ENCODE measurements around the gene MAPRE3. TPM values are rescaled to one million over a fixed set of nuclear protein-coding genes. Genes with fewer than 3 reads are reported as not detected.

The MAPRE3 gene
- total RNA-seq, 1 donor, result 3.0 TPM

DNA sequence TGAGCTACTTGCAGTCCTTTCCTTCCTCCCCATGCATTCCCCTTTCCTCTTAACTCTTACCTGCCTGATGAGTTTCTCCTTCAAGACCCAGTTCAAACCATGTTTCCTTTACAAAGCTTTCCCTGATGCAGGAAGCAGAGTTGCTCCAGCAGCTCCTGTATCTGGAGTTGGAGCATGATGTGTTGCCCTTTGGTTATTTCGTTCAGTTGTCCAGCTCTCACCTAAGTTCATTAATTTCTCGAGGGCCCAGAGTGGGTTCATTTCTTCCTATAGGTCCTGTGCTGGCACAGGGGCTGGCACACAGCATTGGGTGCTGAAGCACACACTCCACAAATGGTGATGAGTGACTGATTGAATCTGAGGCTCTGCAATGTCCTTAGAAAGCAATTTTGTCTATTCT lies 39.3 kb downstream of the MAPRE3 start:
- DNase-seq (ENCODE audit: low read depth in 2 of 3, low spot score in 2 of 3), result no peak

DNA sequence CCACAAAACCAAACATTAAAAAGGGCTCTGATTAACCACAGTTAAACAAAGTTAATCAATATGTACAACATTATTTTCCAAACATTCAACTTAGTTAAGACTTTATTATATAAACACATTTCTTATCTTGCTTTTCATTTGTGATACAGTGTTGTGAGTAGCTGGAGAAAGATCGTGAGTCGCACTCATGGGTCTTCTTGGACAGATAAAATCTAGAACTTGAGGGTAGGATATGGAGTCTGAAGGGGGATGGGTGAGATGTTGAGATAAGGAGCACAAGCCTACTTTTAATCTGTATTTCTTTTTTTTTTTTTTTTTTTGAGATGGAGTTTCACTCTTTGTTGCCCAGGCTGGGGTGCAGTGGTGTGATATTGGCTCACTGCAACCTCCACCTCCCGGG lies 39.7 kb downstream of the MAPRE3 start:
- DNase-seq (ENCODE audit: low read depth in 2 of 3, low spot score in 2 of 3), result no peak

DNA sequence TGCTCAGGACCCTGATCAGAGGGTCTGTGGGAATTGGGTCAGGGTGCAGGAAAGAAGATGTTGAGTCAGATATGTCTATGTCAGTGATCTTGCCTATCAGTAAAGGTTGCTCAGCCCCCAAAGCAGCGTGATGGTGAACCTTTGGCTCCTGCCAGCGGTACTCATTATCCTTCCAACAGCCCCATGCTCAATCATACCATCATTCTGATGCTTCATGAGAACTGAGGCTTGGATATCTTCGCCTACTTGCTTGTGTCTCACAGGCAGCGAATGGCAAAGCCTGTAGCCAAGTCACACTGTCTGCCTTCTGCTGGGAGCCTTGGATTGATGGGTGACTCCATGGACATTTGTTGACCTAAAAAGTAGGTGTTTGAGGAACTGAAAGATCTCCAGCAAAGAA lies 43.3 kb downstream of the MAPRE3 start:
- no peak for DNase-seq (ENCODE audit: low read depth in 2 of 3, low spot score in 2 of 3)

DNA sequence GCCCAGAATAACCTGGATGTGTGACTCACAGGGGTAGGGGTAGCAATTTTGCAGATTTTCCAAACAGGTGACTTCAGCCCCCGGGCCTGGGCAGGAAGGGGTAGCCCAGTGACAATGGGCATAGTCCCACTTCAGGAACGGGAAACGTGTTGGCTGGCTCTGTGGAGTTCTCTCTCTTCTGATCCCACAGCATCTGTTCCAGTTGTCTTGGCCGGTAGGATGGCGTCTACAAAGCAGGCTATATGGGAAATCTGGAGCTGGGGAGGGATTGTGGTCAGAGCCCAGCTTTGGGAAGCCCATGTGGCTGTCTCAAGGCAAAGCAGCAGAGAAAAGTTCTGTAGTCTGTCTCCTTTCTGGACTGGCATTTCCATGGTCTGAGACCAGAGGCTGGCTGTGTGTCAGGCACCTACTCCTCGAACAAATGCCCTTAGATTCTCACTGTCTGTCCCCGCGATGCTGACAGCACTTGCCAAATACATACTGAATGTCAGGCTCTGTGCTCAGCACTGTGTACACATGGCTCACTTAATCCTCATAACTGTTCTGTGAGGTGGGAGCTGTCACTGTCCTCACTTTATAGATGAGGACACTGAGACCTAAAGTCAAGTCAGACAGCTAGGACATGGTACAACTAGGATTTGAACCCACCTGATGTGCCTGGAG lies 44.5 kb downstream of the MAPRE3 start:
- no peak for DNase-seq (ENCODE audit: low read depth in 2 of 3, low spot score in 2 of 3)

DNA sequence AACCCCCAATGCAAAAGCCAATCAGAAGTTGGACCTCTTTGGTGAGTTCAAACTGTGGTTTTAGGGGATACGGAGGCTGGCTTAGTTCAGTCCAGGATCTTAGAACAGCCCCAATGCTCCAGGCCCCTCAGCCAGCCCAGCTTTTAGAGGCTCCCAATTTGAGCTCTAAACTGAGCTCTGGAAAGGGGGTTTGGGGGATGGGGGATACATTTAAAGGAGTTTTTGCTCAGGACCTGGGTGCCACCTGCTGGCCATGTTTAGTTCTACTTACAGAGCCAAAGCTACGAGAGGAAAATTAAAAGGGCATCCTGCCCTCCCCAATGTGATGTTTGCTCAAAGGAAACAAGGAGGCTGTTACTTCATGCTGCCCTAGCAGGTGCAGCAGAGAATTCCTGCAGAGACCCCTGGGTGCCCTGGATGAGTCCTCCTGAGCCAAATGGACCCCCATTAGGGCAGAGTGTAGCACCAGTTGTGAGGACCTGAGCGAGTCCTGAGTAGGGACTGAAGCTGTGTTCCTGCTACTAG lies 46.4 kb downstream of the MAPRE3 start:
- peak in 2 of 3 donors; percentile 63 to 82 for DNase-seq (ENCODE audit: low read depth in 2 of 3, low spot score in 2 of 3)

GRCh38 chr2:27018142-27018541 lies 47.7 kb downstream of the MAPRE3 start:
- no peak for DNase-seq (ENCODE audit: low read depth in 2 of 3, low spot score in 2 of 3)

GRCh38 chr2:27019459-27019858 lies 49.0 kb downstream of the MAPRE3 start:
- no peak for DNase-seq (ENCODE audit: low read depth in 2 of 3, low spot score in 2 of 3)

GRCh38 chr2:27019931-27020855 lies 49.8 kb downstream of the MAPRE3 start:
- no peak for DNase-seq (ENCODE audit: low read depth in 2 of 3, low spot score in 2 of 3)

- DNase-seq (ENCODE audit: low read depth in 2 of 3, low spot score in 2 of 3), result no peak
These were observed 51.0 kb downstream of the MAPRE3 start for GRCh38 chr2:27021253-27022049.

DNA sequence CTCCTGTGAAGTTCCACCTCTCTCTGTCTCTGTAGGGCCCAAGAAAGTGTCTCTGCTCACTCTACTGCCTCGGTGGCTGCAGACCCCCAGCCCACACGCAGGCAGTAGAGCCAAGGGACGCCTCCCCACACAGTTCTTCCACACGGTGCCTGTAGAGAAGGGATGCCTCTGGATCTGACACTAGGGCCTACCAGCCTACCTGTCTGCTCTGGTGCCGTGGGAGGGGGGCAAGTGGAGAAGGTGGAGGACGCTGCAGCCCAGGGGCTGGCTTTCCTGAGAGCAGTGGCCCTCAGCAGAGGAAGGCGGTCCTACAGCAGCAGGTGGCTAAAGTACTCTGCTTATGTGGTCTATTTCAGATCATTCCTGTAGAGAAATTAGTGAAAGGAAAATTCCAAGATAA lies 53.3 kb downstream of the MAPRE3 start:
- DNase-seq (ENCODE audit: low read depth in 2 of 3, low spot score in 2 of 3), result no peak

GRCh38 chr2:27024188-27024587 lies 53.8 kb downstream of the MAPRE3 start:
- DNase-seq (ENCODE audit: low read depth in 2 of 3, low spot score in 2 of 3), result no peak

GRCh38 chr2:27024812-27025211 lies 54.4 kb downstream of the MAPRE3 start:
- peak in 1 of 3 donors; percentile 13 for DNase-seq (ENCODE audit: low read depth in 2 of 3, low spot score in 2 of 3)

DNA sequence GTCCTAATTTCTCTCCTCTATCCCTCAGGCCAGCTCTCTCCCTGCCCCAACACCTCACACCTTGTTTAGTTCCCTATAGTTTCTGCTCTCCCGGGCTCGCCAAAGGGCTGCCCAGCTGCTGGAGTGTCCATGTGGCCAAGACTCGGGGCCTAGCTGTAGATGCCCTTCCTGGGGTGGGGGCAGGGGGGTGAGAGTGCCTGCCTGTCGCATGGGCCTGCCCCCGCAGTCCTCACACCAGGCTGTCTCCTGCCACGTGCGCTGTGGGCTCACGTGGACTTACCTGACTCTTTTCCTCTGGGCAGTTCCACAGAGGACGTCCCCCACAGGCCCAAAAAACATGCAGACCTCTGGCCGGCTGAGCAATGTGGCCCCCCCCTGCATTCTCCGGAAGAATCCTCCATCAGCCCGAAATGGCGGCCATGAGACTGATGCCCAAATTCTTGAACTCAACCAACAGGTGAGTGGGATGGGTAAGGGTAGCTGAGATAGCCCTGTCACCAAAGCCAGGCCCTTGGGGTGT lies 54.9 kb downstream of the MAPRE3 start:
- no peak for DNase-seq (ENCODE audit: low read depth in 2 of 3, low spot score in 2 of 3)

- DNase-seq (ENCODE audit: low read depth in 2 of 3, low spot score in 2 of 3), result no peak
These were observed 55.7 kb downstream of the MAPRE3 start for GRCh38 chr2:27025861-27026851.

- DNase-seq (ENCODE audit: low read depth in 2 of 3, low spot score in 2 of 3), result no peak
These were observed 56.8 kb downstream of the MAPRE3 start for GRCh38 chr2:27027211-27027651.

GRCh38 chr2:27029051-27029450 lies 58.6 kb downstream of the MAPRE3 start:
- DNase-seq (ENCODE audit: low read depth in 2 of 3, low spot score in 2 of 3), result no peak

DNA sequence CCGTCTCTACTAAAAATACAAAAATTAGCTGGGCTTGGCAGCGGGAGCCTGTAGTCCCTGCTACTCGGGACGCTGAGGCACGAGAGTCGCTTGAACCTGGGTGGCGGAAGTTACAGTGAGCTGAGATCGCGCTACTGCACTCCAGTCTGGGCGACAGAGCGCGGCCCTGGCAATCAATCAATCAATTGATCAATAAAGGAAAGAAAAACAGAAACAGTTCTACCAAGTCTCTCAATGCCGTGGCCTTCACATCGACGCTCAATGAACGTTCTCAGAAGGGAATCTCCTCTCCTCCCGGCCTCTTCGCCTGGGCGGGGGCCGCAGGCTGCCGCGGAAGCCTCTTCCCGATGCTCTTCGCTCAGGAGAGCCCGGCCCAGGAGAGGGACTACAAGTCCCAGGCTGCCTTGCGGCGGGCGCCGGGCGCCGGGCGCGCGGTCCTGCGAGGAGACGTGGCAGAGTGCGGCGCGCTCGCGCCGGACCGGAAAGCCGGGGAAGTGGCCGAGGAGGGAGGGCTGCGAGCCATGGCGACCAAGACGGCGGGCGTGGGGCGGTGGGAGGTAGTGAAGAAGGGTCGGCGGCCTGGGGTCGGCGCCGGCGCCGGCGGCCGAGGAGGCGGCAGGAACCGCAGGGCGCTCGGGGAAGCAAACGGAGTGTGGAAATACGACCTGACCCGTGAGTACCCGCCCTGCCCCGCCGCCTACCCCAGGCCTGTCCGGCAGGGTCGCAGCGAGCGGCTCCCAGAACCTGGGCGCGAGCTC lies 62.2 kb downstream of the MAPRE3 start, which contains the start of gene TMEM214:
TSS of gene TMEM214 (plus strand) at position 471 of the 758 bp plus-strand sequence. CDS start at position 522, 51 bp downstream.
- peak; percentile 46 to 62 (median 51) for DNase-seq (ENCODE audit: low read depth in 2 of 3, low spot score in 2 of 3)

GRCh38 chr2:27033253-27033852 lies 62.9 kb downstream of the MAPRE3 start:
- DNase-seq (ENCODE audit: low read depth in 2 of 3, low spot score in 2 of 3), result no peak

Data from hematopoietic multipotent progenitor cell (in vitro differentiated cells).